H1 (cell line): ENCODE results near the gene HIVEP3. TPM values are rescaled to one million over a fixed set of nuclear protein-coding genes. Genes with fewer than 3 reads are reported as not detected.

Experiments
- CTCF ChIA-PET: fragments of 300-600 bp; sonication (Branson Sonifier 250); formaldehyde crosslinking; loops from one replicate; lab custom pipeline; 2021; ENCODE audit not compliant: partially characterized antibody; lab: Charles Lee
- POLR2A ChIA-PET: fragments of 300-600 bp; sonication (Branson Sonifier 250); formaldehyde crosslinking; loops from one replicate; lab custom pipeline; 2021; ENCODE audit warnings: inconsistent platforms; ENCODE audit not compliant: partially characterized antibody; lab: Charles Lee
- DNase-seq, 2 experiments: peaks; one replicate each; pipeline versions ENCODE4 v3.0.0 to v3.0.0-alpha.2; 2010 to 2022; ENCODE audit warnings: low spot score in 2 of 2, low read depth in 1 of 2, mixed read lengths in 1 of 2
- FAIRE-seq: peaks from 2 replicates; lab custom pipeline; 2011; peaks lifted over from hg19 to GRCh38; lab: Jason Lieb, UNC
- H2AFZ ChIP-seq: 2 replicates; pipeline ENCODE4 v1.8.1; 2012; ENCODE audit warnings: low read length, inconsistent platforms
- H2AK5ac ChIP-seq: 2 replicates; pipeline ENCODE4 v1.6.1; 2013; ENCODE audit warnings: low read depth, low read length
- H2BK120ac ChIP-seq: replicated peaks from 2 replicates; pipeline ENCODE3; 2013; ENCODE audit warnings: low read depth, low read length, inconsistent platforms
- H2BK12ac ChIP-seq: 2 replicates; pipeline ENCODE4 v1.6.1; 2013; ENCODE audit warnings: low read depth, low read length
- H2BK15ac ChIP-seq: 2 replicates; pipeline ENCODE4 v1.6.1; 2013; ENCODE audit warnings: low read length
- H2BK20ac ChIP-seq: 2 replicates; pipeline ENCODE4 v1.6.1; 2013; ENCODE audit warnings: low read length
- H2BK5ac ChIP-seq: 2 replicates; pipeline ENCODE4 v1.6.1; 2013; ENCODE audit warnings: low read depth, low read length
- H3K14ac ChIP-seq: 2 replicates; pipeline ENCODE4 v1.6.1; 2013; ENCODE audit warnings: inconsistent platforms; ENCODE audit not compliant: insufficient read length
- H3K18ac ChIP-seq: 2 replicates; pipeline ENCODE4 v1.6.1; 2013; ENCODE audit warnings: low read length; ENCODE audit errors: extremely low read depth
- H3K23ac ChIP-seq: 2 replicates; pipeline ENCODE4 v1.6.1; 2013; ENCODE audit warnings: inconsistent platforms; ENCODE audit not compliant: insufficient read length
- H3K23me2 ChIP-seq: 2 replicates; pipeline ENCODE4 v1.6.1; 2013; ENCODE audit warnings: low read depth, low read length
- H3K27ac ChIP-seq: 2 replicates; pipeline ENCODE4 v1.6.1; 2011; ENCODE audit warnings: low read depth, low read length, inconsistent platforms
- H3K27me3 ChIP-seq, 4 experiments: replicated peaks in 1 of 4; 1 replicate in 1 of 4; 2 replicates in 3 of 4; pipeline versions ENCODE4 v1.6.1 to v1.8.1; 2011 to 2013; ENCODE audit warnings: low read length in 3 of 4, mild to moderate bottlenecking in 3 of 4, inconsistent platforms in 2 of 4, mixed read lengths in 2 of 4, moderate library complexity in 1 of 4; ENCODE audit not compliant: control insufficient read depth in 3 of 4, insufficient read depth in 3 of 4; ENCODE audit errors: extremely low read depth in 1 of 4
- H3K36me3 ChIP-seq, 4 experiments: 2 replicates each; pipeline versions ENCODE4 v1.6.1 to v1.8.1; 2011 to 2013; ENCODE audit warnings: mild to moderate bottlenecking in 4 of 4, low read length in 3 of 4, moderate library complexity in 2 of 4, control low read depth in 1 of 4, inconsistent platforms in 1 of 4; ENCODE audit not compliant: insufficient read depth in 4 of 4, control insufficient read depth in 2 of 4
- H3K4ac ChIP-seq: replicated peaks from 2 replicates; pipeline ENCODE3; 2013; ENCODE audit warnings: low read length, low read depth, mixed read lengths, inconsistent platforms; ENCODE audit not compliant: insufficient read length
- H3K4me1 ChIP-seq, 4 experiments: replicated peaks in 1 of 4; 1 replicate in 1 of 4; 2 replicates in 3 of 4; pipeline versions ENCODE4 v1.6.1 to v1.8.1; 2011 to 2013; ENCODE audit warnings: low read length in 3 of 4, inconsistent platforms in 2 of 4, mixed read lengths in 1 of 4; ENCODE audit not compliant: insufficient read depth in 4 of 4, control insufficient read depth in 3 of 4
- H3K4me2 ChIP-seq, 2 experiments: 2 replicates each; pipeline versions ENCODE4 v1.6.1 to v1.8.1; 2011 to 2013; ENCODE audit warnings: low read depth in 2 of 2, low read length in 2 of 2, control low read depth in 1 of 2, inconsistent platforms in 1 of 2, mild to moderate bottlenecking in 1 of 2; ENCODE audit not compliant: insufficient read depth in 1 of 2
- H3K4me3 ChIP-seq, 4 experiments: fragments of 200-600, 300-600 bp in 1 of 4; sonication (generic), shearing (Covaris generic), sonication (Bioruptor Twin) in 1 of 4; 2 replicates each; pipeline versions ENCODE4 v1.5.1 to v1.8.1; 2011 to 2016; ENCODE audit warnings: low read length in 4 of 4, low read depth in 3 of 4, control low read depth in 2 of 4, inconsistent platforms in 2 of 4, mild to moderate bottlenecking in 2 of 4, mixed read lengths in 1 of 4, moderate library complexity in 1 of 4; ENCODE audit not compliant: insufficient read depth in 2 of 4; ENCODE audit errors: extremely low read depth in 1 of 4
- H3K56ac ChIP-seq: replicated peaks from 2 replicates; pipeline ENCODE3; 2013; ENCODE audit warnings: low read depth, mild to moderate bottlenecking, mixed read lengths, low read length, inconsistent platforms; ENCODE audit not compliant: insufficient read length
- H3K79me1 ChIP-seq: 2 replicates; pipeline ENCODE4 v1.6.1; 2013; ENCODE audit warnings: low read depth, low read length, control low read depth
- H3K79me2 ChIP-seq, 2 experiments: 2 replicates each; pipeline versions ENCODE4 v1.6.1 to v1.8.1; 2012 to 2013; ENCODE audit warnings: low read length in 2 of 2, mild to moderate bottlenecking in 2 of 2, inconsistent platforms in 1 of 2; ENCODE audit not compliant: insufficient read depth in 2 of 2, control insufficient read depth in 1 of 2
- H3K9ac ChIP-seq, 4 experiments: replicated peaks in 1 of 4; 1 replicate in 1 of 4; 2 replicates in 3 of 4; pipeline versions ENCODE4 v1.6.1 to v1.8.1; 2011 to 2013; ENCODE audit warnings: low read depth in 3 of 4, low read length in 3 of 4, control low read depth in 2 of 4, mild to moderate bottlenecking in 2 of 4, moderate library complexity in 2 of 4, inconsistent platforms in 1 of 4; ENCODE audit errors: extremely low read depth in 1 of 4
- H3K9me3 ChIP-seq, 2 experiments: 2 replicates each; pipeline versions ENCODE4 v1.6.1 to v1.8.1; 2012 to 2013; ENCODE audit warnings: mild to moderate bottlenecking in 2 of 2, moderate library complexity in 2 of 2, control low read depth in 1 of 2, inconsistent platforms in 1 of 2, low read depth in 1 of 2, low read length in 1 of 2, mixed read lengths in 1 of 2; ENCODE audit not compliant: insufficient read depth in 2 of 2
- H4K20me1 ChIP-seq, 2 experiments: replicated peaks in 1 of 2; 2 replicates each; pipeline versions ENCODE3 to v1.8.1; 2011 to 2013; ENCODE audit warnings: inconsistent platforms in 2 of 2, low read length in 2 of 2, mild to moderate bottlenecking in 1 of 2; ENCODE audit not compliant: insufficient read depth in 2 of 2, control insufficient read depth in 1 of 2
- H4K5ac ChIP-seq: 2 replicates; pipeline ENCODE4 v1.6.1; 2013; ENCODE audit warnings: low read length, low read depth, mixed read lengths, inconsistent platforms; ENCODE audit not compliant: insufficient read length
- H4K8ac ChIP-seq: 2 replicates; pipeline ENCODE4 v1.8.0; 2013; ENCODE audit warnings: mild to moderate bottlenecking, moderate library complexity, low read length, inconsistent platforms; ENCODE audit not compliant: insufficient read depth; ENCODE audit errors: extremely low read depth
- H4K91ac ChIP-seq: replicated peaks from 2 replicates; pipeline ENCODE3; 2013; ENCODE audit warnings: low read length, mixed read lengths, inconsistent platforms; ENCODE audit not compliant: insufficient read length
- CHD1 ChIP-seq: IDR thresholded peaks from 2 replicates; pipeline ENCODE4 v1.6.1; 2012; ENCODE audit warnings: low read depth, low read length, improper control_type of control experiment
- EGR1 ChIP-seq: IDR thresholded peaks from 2 replicates; pipeline ENCODE4 v1.6.1; 2011; ENCODE audit warnings: low read depth, low read length, borderline replicate concordance
- FOSL1 ChIP-seq: IDR thresholded peaks from 2 replicates; pipeline ENCODE4 v1.6.1; 2011; ENCODE audit warnings: mild to moderate bottlenecking, low read depth, low read length, moderate library complexity; ENCODE audit not compliant: insufficient read depth
- SP4 ChIP-seq: IDR thresholded peaks from 2 replicates; pipeline ENCODE4 v1.6.1; 2012; ENCODE audit warnings: low read length, inconsistent platforms
- SRF ChIP-seq: IDR thresholded peaks from 2 replicates; pipeline ENCODE4 v1.6.1; 2011; ENCODE audit warnings: mild to moderate bottlenecking, low read depth, low read length, moderate library complexity
- ZNF274 ChIP-seq: IDR thresholded peaks from 2 replicates; pipeline ENCODE4 v1.7.0; 2012; ENCODE audit warnings: low read length, borderline replicate concordance; ENCODE audit errors: extremely low read depth
- WGBS, 2 experiments: shearing (Covaris generic) in 1 of 2; methylation state at CpG; one replicate each; pipeline versions ENCODE4 v1.1.6 to v1.1.7; 2013 to 2015; ENCODE audit warnings: low lambda C conversion rate in 2 of 2, mixed read lengths in 2 of 2, inconsistent platforms in 1 of 2, low coverage in 1 of 2, missing lambda C conversion rate in 1 of 2; ENCODE audit not compliant: insufficient replicate concordance in 2 of 2, insufficient coverage in 1 of 2, insufficient read length in 1 of 2; ENCODE audit errors: extremely low coverage in 1 of 2, missing lambda C conversion rate in 1 of 2; 5-methylcytosine and 5-hydroxymethylcytosine counted together
- polyA plus RNA-seq, 7 experiments: library from polyadenylated mRNA; depleted of rRNA in 3 of 7; stranded (reverse) in 5 of 7; unstranded in 2 of 7; fragments of >200 nt in 5 of 7; fragments of 200-250 nt in 2 of 7; gene quantifications; 1 replicate in 5 of 7; 2 replicates in 1 of 7; 4 replicates in 1 of 7; pipeline versions ENCODE4 v1.2.1 to v1.2.3, GENCODE V29; 2011 to 2013; ENCODE audit warnings: missing spikeins in 2 of 7, mixed read lengths in 2 of 7
- total RNA-seq: library from RNA; stranded (reverse); fragmentation: NEBNext Ultra II Directional; extraction: Animal tissue kit (Norgen Biotek cat#: 25700); gene quantifications from 2 replicates; pipeline ENCODE4 v1.2.1, GENCODE V29; 2021
- TF ChIP-seq, protein P1 (sequence below): IDR thresholded peaks from 2 replicates; pipeline ENCODE4 v1.6.1; 2012; ENCODE audit warnings: low read length, inconsistent platforms
- TF ChIP-seq, protein P2 (sequence below): IDR thresholded peaks from 2 replicates; pipeline ENCODE4 v1.6.1; 2011; ENCODE audit warnings: low read length, improper control_type of control experiment
- TF ChIP-seq, protein P3 (sequence below): IDR thresholded peaks from 2 replicates; pipeline ENCODE4 v1.6.1; 2012; ENCODE audit warnings: inconsistent platforms

The HIVEP3 gene
- total and polyA plus RNA-seq, 2 of the 8 experiments (the other 6 are each of a cell fraction or from before 2014, with no cell fraction given), result 0.24 to 0.69 TPM

DNA sequence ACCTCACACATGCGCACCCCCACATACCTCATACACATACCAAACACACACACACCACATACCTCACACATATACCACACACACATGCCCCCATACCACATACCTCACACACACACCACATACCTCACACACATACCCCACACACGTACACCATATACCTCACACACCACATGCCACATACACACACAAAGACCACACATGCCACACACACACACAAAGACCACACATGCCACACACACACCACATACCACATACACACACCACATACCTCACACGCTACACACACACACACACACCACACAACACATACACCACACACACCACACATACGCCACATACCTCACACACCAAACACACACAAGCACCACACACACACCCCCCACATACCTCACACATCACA is 30.0 kb downstream of the HIVEP3 start:
- 0 out of 2 replicates have a peak overlapping the region, but pooled peaks have one; percentile 10 for H2BK12ac ChIP-seq
- POLR2A ChIA-PET, result no interaction called here
- H3K27ac ChIP-seq, result no peak overlapping the region
- H3K9me3 ChIP-seq, result no peaks in the 10 kb centered on the region
- H4K91ac ChIP-seq, result peak overlapping the region; percentile 72
- DNase-seq (peak in 1 of 2 experiments; percentile 26), FAIRE-seq (no peak)
- H2BK20ac ChIP-seq, result no peak overlapping the region
- peaks cover 0 to 3% (median 0%) of the 10 kb centered on the region in 4 experiments; a peak in 3 of 7 replicates for H3K4me1 ChIP-seq
- H3K36me3 ChIP-seq, result no peaks in the 10 kb centered on the region
- no peak overlapping the region for H3K23ac ChIP-seq
- H2AFZ ChIP-seq, result no peak overlapping the region
- no peak overlapping the region for H2BK120ac ChIP-seq
- H3K18ac ChIP-seq, result no peak overlapping the region
- H3K4ac ChIP-seq, result peak overlapping the region; percentile 47
- 92 to 100% methylated on average over 1 to 3 of the region's 4 CpGs for WGBS, 2 experiments
- H4K5ac ChIP-seq, result no peak overlapping the region
- no peak overlapping the region for H2BK15ac ChIP-seq
- peaks cover 0 to 5% of the 10 kb centered on the region in 2 experiments for H4K20me1 ChIP-seq
- H2AK5ac ChIP-seq, result no peak overlapping the region; the same call in 1 of the 2 replicates
- H4K8ac ChIP-seq, result no peak overlapping the region; the same call in 1 of the 2 replicates
- no peak overlapping the region; a peak in 1 of 7 replicates for H3K9ac ChIP-seq
- H3K79me2 ChIP-seq, result no peaks in the 10 kb centered on the region
- no peaks in the 10 kb centered on the region for H3K27me3 ChIP-seq
- no peaks in the 10 kb centered on the region for H3K79me1 ChIP-seq
- no peak overlapping the region for H3K14ac ChIP-seq
- CTCF ChIA-PET, result no interaction called here
- H3K23me2 ChIP-seq, result peaks cover 6% of the 10 kb centered on the region; the same call in 1 of the 2 replicates
- peak overlapping the region; percentile 98 for H3K56ac ChIP-seq
- H2BK5ac ChIP-seq, result 0 out of 2 replicates have a peak overlapping the region, but pooled peaks have one; percentile 13
- H3K4me2 ChIP-seq, result no peak overlapping the region
- no peak overlapping the region for H3K4me3 ChIP-seq
- TF ChIP-seq FOSL1, result no peak
- TF ChIP-seq, protein P1, sequence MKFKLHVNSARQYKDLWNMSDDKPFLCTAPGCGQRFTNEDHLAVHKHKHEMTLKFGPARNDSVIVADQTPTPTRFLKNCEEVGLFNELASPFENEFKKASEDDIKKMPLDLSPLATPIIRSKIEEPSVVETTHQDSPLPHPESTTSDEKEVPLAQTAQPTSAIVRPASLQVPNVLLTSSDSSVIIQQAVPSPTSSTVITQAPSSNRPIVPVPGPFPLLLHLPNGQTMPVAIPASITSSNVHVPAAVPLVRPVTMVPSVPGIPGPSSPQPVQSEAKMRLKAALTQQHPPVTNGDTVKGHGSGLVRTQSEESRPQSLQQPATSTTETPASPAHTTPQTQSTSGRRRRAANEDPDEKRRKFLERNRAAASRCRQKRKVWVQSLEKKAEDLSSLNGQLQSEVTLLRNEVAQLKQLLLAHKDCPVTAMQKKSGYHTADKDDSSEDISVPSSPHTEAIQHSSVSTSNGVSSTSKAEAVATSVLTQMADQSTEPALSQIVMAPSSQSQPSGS, result no peak
- TF ChIP-seq EGR1, result no peak
- TF ChIP-seq, protein P2, sequence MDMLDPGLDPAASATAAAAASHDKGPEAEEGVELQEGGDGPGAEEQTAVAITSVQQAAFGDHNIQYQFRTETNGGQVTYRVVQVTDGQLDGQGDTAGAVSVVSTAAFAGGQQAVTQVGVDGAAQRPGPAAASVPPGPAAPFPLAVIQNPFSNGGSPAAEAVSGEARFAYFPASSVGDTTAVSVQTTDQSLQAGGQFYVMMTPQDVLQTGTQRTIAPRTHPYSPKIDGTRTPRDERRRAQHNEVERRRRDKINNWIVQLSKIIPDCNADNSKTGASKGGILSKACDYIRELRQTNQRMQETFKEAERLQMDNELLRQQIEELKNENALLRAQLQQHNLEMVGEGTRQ, result no peak
- no peak for TF ChIP-seq SRF
- TF ChIP-seq ZNF274, result no peak
- TF ChIP-seq CHD1, result no peak
- TF ChIP-seq, protein P3, sequence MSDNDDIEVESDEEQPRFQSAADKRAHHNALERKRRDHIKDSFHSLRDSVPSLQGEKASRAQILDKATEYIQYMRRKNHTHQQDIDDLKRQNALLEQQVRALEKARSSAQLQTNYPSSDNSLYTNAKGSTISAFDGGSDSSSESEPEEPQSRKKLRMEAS, result no peak
- TF ChIP-seq SP4, result no peak
